HEK293 (cell line): ENCODE results near the gene TEX50.

Experiments used
- KLF9 ChIP-seq: fragments of 450-650 bp; formaldehyde crosslinking; IDR thresholded peaks from 2 replicates; pipeline ENCODE4 v1.5.1; 2016; ENCODE audit warnings: missing biosample characterization, missing genetic modification characterization, low read depth
- REPIN1 ChIP-seq: fragments of 450-650 bp; formaldehyde crosslinking; IDR thresholded peaks from 2 replicates; pipeline ENCODE4 v1.5.1; 2017; ENCODE audit warnings: missing biosample characterization, missing genetic modification characterization, low read depth
- YY1 ChIP-seq: fragments of 450-650 bp; formaldehyde crosslinking; IDR thresholded peaks from 2 replicates; pipeline ENCODE4 v1.5.1; 2018; ENCODE audit warnings: missing biosample characterization, missing genetic modification characterization
- ZNF214 ChIP-seq: fragments of 450-650 bp; formaldehyde crosslinking; IDR thresholded peaks from 2 replicates; pipeline ENCODE4 v1.5.1; 2017; ENCODE audit warnings: missing biosample characterization, mild to moderate bottlenecking, missing genetic modification characterization, borderline replicate concordance
- ZNF501 ChIP-seq: fragments of 450-650 bp; formaldehyde crosslinking; IDR thresholded peaks from 2 replicates; pipeline ENCODE4 v1.5.1; 2016; ENCODE audit warnings: missing biosample characterization, missing genetic modification characterization
- TF ChIP-seq, protein P1 (sequence below): fragments of 450-650 bp; formaldehyde crosslinking; IDR thresholded peaks from 2 replicates; pipeline ENCODE4 v1.5.1; 2016; ENCODE audit warnings: missing biosample characterization, missing genetic modification characterization
- TF ChIP-seq, protein P2 (sequence below): fragments of 450-650 bp; formaldehyde crosslinking; IDR thresholded peaks from 2 replicates; pipeline ENCODE4 v1.5.1; 2016; ENCODE audit warnings: missing biosample characterization, missing genetic modification characterization

DNA sequence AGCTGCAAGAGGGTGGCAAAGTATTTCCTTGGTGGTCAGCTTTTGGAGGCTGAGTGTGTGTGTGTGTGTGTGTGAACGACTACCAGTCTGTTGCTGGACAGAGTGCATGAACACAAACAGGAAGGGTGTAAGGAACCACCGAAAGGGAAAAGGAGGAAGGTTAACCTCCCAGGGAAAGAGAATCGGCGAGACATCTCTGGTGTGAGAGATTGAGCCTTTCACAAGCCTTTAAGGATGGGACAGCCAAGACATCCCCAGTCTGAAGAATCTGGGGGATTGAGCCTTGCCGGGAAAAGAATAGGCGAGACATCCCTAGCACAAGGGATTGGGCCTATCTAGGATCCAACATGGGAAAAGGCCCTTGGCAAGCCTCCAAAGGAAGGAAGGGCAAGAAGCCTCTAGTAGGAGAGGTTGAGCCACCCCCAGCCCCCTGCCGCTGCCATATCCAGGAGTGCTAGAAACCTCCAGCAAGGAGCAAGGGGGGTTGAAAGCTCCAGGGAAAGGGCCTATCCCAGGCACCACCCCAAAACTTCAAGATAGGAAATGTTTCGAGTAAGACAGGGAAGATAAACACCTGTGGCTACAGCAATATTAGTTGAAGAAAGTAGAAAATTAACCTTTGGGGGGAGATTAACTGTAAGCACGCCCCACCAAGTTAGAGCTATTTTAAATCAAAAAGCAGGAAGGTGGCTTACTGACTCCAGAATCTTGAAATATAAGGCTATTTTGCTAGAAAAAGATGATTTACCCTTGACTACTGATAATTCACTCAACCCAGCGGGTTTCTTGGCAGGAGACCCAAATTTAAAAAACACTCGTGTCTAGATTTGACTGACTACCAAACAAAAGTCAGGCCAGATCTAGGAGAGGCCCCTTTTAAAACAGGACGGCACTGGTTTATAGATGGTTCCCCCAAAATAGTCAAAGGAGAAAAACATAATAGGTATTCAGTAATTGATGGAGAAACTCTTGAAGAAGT lies 3.2 kb downstream of the TEX50 start:
- TF ChIP-seq ZNF214 (tag by site-specific recombination) (no peak), KLF9 (tag by site-specific recombination) (no peak), YY1 (tag by site-specific recombination) (no peak), REPIN1 (no peak), ZNF501 (no peak)
- TF ChIP-seq, protein P1, sequence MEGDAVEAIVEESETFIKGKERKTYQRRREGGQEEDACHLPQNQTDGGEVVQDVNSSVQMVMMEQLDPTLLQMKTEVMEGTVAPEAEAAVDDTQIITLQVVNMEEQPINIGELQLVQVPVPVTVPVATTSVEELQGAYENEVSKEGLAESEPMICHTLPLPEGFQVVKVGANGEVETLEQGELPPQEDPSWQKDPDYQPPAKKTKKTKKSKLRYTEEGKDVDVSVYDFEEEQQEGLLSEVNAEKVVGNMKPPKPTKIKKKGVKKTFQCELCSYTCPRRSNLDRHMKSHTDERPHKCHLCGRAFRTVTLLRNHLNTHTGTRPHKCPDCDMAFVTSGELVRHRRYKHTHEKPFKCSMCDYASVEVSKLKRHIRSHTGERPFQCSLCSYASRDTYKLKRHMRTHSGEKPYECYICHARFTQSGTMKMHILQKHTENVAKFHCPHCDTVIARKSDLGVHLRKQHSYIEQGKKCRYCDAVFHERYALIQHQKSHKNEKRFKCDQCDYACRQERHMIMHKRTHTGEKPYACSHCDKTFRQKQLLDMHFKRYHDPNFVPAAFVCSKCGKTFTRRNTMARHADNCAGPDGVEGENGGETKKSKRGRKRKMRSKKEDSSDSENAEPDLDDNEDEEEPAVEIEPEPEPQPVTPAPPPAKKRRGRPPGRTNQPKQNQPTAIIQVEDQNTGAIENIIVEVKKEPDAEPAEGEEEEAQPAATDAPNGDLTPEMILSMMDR (tag by site-specific recombination): no peak
- TF ChIP-seq, protein P2, sequence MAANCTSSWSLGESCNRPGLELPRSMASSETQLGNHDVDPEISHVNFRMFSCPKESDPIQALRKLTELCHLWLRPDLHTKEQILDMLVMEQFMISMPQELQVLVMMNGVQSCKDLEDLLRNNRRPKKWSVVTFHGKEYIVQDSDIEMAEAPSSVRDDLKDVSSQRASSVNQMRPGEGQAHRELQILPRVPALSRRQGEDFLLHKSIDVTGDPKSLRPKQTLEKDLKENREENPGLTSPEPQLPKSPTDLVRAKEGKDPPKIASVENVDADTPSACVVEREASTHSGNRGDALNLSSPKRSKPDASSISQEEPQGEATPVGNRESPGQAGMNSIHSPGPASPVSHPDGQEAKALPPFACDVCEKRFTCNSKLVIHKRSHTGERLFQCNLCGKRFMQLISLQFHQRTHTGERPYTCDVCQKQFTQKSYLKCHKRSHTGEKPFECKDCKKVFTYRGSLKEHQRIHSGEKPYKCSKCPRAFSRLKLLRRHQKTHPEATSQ (tag by site-specific recombination): no peak
